Endothelial cell of umbilical vein (primary cell): ENCODE results near the gene DDIT4. TPM values are rescaled to one million over a fixed set of nuclear protein-coding genes. Genes with fewer than 3 reads are reported as not detected.

ENCODE experiments used
- BruUV-seq: library from RNA; stranded (reverse); fragments of 400-500 nt; replicated peaks from 2 replicates; lab custom pipeline; 2021; lab: Mats Ljungman, UMichigan
- CTCF ChIA-PET: fragments of 300-600, 350-600 bp; sonication (Branson Sonifier 250); formaldehyde crosslinking; loops from one replicate; lab custom pipeline; 2021; ENCODE audit warnings: antibody characterized with exemption, inconsistent platforms; lab: Charles Lee
- POLR2A ChIA-PET: fragments of 300-600, 350-600 bp; sonication (Branson Sonifier 250); formaldehyde crosslinking; loops from one replicate; lab custom pipeline; 2021; ENCODE audit warnings: antibody characterized with exemption, inconsistent platforms; lab: Charles Lee
- DNase-seq: peaks from one replicate; pipeline ENCODE4 v3.0.0-alpha.2; 2011; ENCODE audit warnings: low read depth, low spot score
- FAIRE-seq: peaks from 2 replicates; lab custom pipeline; 2011; peaks lifted over from hg19 to GRCh38; lab: Jason Lieb, UNC
- H2AFZ ChIP-seq: 2 replicates; pipeline ENCODE4 v1.6.0; 2012; ENCODE audit warnings: low read depth, low read length, control low read depth, inconsistent platforms
- H3K27ac ChIP-seq: 2 replicates; pipeline ENCODE4 v1.5.1; 2011; ENCODE audit warnings: low read depth, mild to moderate bottlenecking, control low read depth, low read length, moderate library complexity; ENCODE audit not compliant: insufficient read depth
- H3K27me3 ChIP-seq, 2 experiments: 2 replicates each; pipeline versions ENCODE4 v1.6.0 to v1.6.1; 2011; ENCODE audit warnings: low read length in 2 of 2, mixed read lengths in 1 of 2; ENCODE audit not compliant: control insufficient read depth in 2 of 2, insufficient read depth in 2 of 2
- H3K36me3 ChIP-seq, 2 experiments: 2 replicates in 1 of 2; 3 replicates in 1 of 2; pipeline ENCODE4 v1.5.1; 2011; ENCODE audit warnings: low read length in 2 of 2, mild to moderate bottlenecking in 1 of 2, moderate library complexity in 1 of 2; ENCODE audit not compliant: control insufficient read depth in 2 of 2, insufficient read depth in 2 of 2; ENCODE audit errors: extremely low read depth in 1 of 2
- H3K4me1 ChIP-seq: 3 replicates; pipeline ENCODE4 v1.5.1; 2011; ENCODE audit warnings: mild to moderate bottlenecking, low read length; ENCODE audit not compliant: control insufficient read depth, insufficient read depth; ENCODE audit errors: extremely low read depth
- H3K4me2 ChIP-seq: 2 replicates; pipeline ENCODE4 v1.6.1; 2011; ENCODE audit warnings: low read length, control low read depth, mixed read lengths; ENCODE audit not compliant: insufficient read depth
- H3K4me3 ChIP-seq, 3 experiments: fragments of 200-600 bp in 1 of 3; sonication (generic), shearing (Covaris generic) in 1 of 3; replicated peaks in 1 of 3; 2 replicates each; pipeline ENCODE4 v1.5.1; 2011 to 2016; ENCODE audit warnings: control low read depth in 3 of 3, low read length in 3 of 3, mild to moderate bottlenecking in 2 of 3, inconsistent platforms in 1 of 3, low read depth in 1 of 3, moderate library complexity in 1 of 3; ENCODE audit not compliant: insufficient read depth in 1 of 3
- H3K79me2 ChIP-seq: 2 replicates; pipeline ENCODE4 v1.6.0; 2012; ENCODE audit warnings: low read length, inconsistent platforms; ENCODE audit not compliant: control insufficient read depth, insufficient read depth
- H3K9ac ChIP-seq: replicated peaks from 2 replicates; pipeline ENCODE3; 2011; ENCODE audit warnings: low read length, control low read depth; ENCODE audit not compliant: insufficient read depth; ENCODE audit errors: extremely low read depth
- H3K9me1 ChIP-seq: replicated peaks from 3 replicates; pipeline ENCODE4 v1.6.0; 2011; ENCODE audit warnings: mild to moderate bottlenecking, low read length; ENCODE audit not compliant: control insufficient read depth, insufficient read depth; ENCODE audit errors: extremely low read depth
- H3K9me3 ChIP-seq: replicated peaks from 2 replicates; pipeline ENCODE4 v1.5.1; 2012; ENCODE audit warnings: low read length, inconsistent platforms; ENCODE audit not compliant: control insufficient read depth, insufficient read depth
- H4K20me1 ChIP-seq: replicated peaks from 2 replicates; pipeline ENCODE3; 2011; ENCODE audit warnings: mild to moderate bottlenecking, low read length; ENCODE audit not compliant: control insufficient read depth, insufficient read depth; ENCODE audit errors: extremely low read depth
- CTCF ChIP-seq, 2 donors: IDR thresholded peaks; 1 replicate in 1 of 2; 2 replicates in 1 of 2; pipeline ENCODE4 v1.5.1; 2011; ENCODE audit warnings: low read length in 2 of 2, mild to moderate bottlenecking in 2 of 2, moderate library complexity in 2 of 2, control low read depth in 1 of 2, inconsistent platforms in 1 of 2, low read depth in 1 of 2; ENCODE audit not compliant: insufficient read depth in 1 of 2; ENCODE audit errors: extremely low read depth in 1 of 2
- EZH2 ChIP-seq: IDR thresholded peaks from 2 replicates; pipeline ENCODE4 v1.6.1; 2012; ENCODE audit warnings: borderline replicate concordance, low read depth, mild to moderate bottlenecking, moderate library complexity, low read length, inconsistent platforms; ENCODE audit not compliant: severe bottlenecking
- FOS ChIP-seq: IDR thresholded peaks from 2 replicates; pipeline ENCODE4 v1.6.1; 2011; ENCODE audit warnings: mild to moderate bottlenecking, low read length, moderate library complexity, borderline replicate concordance; ENCODE audit not compliant: insufficient read depth
- GATA2 ChIP-seq: IDR thresholded peaks from 2 replicates; pipeline ENCODE4 v1.7.0; 2011; ENCODE audit warnings: low read depth, mild to moderate bottlenecking, moderate library complexity, mixed read lengths, low read length; ENCODE audit not compliant: insufficient read length, insufficient read depth
- JUN ChIP-seq: IDR thresholded peaks from 2 replicates; pipeline ENCODE4 v1.6.1; 2011; ENCODE audit warnings: borderline replicate concordance, low read depth; ENCODE audit not compliant: insufficient read length, insufficient read depth
- MAX ChIP-seq: IDR thresholded peaks from 2 replicates; pipeline ENCODE4 v1.6.1; 2011; ENCODE audit not compliant: insufficient read depth, insufficient read length
- MYC ChIP-seq: IDR thresholded peaks from one replicate; pipeline ENCODE4 v1.6.1; 2011; ENCODE audit warnings: mild to moderate bottlenecking, low read depth, low read length
- POLR2A ChIP-seq: IDR thresholded peaks from 2 replicates; pipeline ENCODE4 v1.6.1; 2012; ENCODE audit warnings: low read depth, mild to moderate bottlenecking, control low read depth, low read length
- dilution Hi-C: fragments of 300-500 bp; cut with MboI; formaldehyde crosslinking; loops from one replicate; pipeline ENCODE4 v1.15.0; 2019; ENCODE audit warnings: low sequenced_read_pairs; ENCODE audit not compliant: extremely low pct_ligation_motif_present
- intact Hi-C: fragments of 100-400 bp; cut with micrococcal nuclease; formaldehyde crosslinking; loops from one replicate; pipeline ENCODE4 v1.10.0; 2022
- polyA plus RNA-seq, 4 experiments: library from polyadenylated mRNA; depleted of rRNA in 3 of 4; stranded (reverse) in 3 of 4; unstranded in 1 of 4; fragments of >200 nt; gene quantifications; 2 replicates each; pipeline versions ENCODE4 v1.2.1 to v1.2.3, GENCODE V29; 2011 to 2012; ENCODE audit warnings: missing spikeins in 1 of 4
- total RNA-seq: library from RNA; stranded (reverse); gene quantifications from 2 replicates; pipeline ENCODE4 v1.2.3, GENCODE V29; 2021

The DDIT4 gene
- total and polyA plus RNA-seq, 2 donors (not counting 3 experiments of a cell fraction or from before 2014, with no cell fraction given), result 60.4 to 65.3 TPM

- dilution Hi-C loops, result no loop called here
- no peaks in the 10 kb centered on the region for H3K36me3 ChIP-seq
- POLR2A ChIA-PET, result interaction anchor here (0.8 kb wide), 1 partner anchor 19 kb away, joined by 4 read pairs; the partner anchor contains the start of gene DDIT4
- TF ChIP-seq JUN (no peak), POLR2A (no peak), MAX (no peak), CTCF (IDR thresholded peaks at IDR 0.05; ENCODE audit: extremely low read depth in 1 of 2, insufficient read depth in 1 of 2, low read depth in 1 of 2, low read length in 2 of 2) (no peak), EZH2 (no peak), FOS (no peak), MYC (no peak), GATA2 (no peak)
- H3K4me3 ChIP-seq, result no peak overlapping the region
- DNase-seq, result no peak
- FAIRE-seq, result no peak
- no peak overlapping the region for H2AFZ ChIP-seq
- BruUV-seq, result no TSS peak
- intact Hi-C loops, result no loop called here
- H3K4me1 ChIP-seq, result peaks cover 3% of the 10 kb centered on the region
- no peaks in the 10 kb centered on the region for H4K20me1 ChIP-seq
- H3K79me2 ChIP-seq, result no peaks in the 10 kb centered on the region
- no peak overlapping the region for H3K4me2 ChIP-seq
- H3K9me1 ChIP-seq, result no peaks in the 10 kb centered on the region
- H3K27ac ChIP-seq, result no peak overlapping the region
- CTCF ChIA-PET, result interaction anchor here (0.8 to 2.5 kb wide), 5 partner anchors 9 to 17 kb away, joined by 3 to 10 read pairs (median 5); no protein-coding TSS in a partner anchor
- H3K27me3 ChIP-seq, result no peaks in the 10 kb centered on the region
- no peaks in the 10 kb centered on the region for H3K9me3 ChIP-seq
- H3K9ac ChIP-seq, result no peak overlapping the region
These were observed 18.5 kb downstream of the DDIT4 start for GRCh38 chr10:72292223-72292691.
